ENCODE data around the gene HEXIM2.
A peak's percentile ranks its signal among the peaks of the same experiment; 100 is the strongest.

Gene HEXIM2

DNA sequence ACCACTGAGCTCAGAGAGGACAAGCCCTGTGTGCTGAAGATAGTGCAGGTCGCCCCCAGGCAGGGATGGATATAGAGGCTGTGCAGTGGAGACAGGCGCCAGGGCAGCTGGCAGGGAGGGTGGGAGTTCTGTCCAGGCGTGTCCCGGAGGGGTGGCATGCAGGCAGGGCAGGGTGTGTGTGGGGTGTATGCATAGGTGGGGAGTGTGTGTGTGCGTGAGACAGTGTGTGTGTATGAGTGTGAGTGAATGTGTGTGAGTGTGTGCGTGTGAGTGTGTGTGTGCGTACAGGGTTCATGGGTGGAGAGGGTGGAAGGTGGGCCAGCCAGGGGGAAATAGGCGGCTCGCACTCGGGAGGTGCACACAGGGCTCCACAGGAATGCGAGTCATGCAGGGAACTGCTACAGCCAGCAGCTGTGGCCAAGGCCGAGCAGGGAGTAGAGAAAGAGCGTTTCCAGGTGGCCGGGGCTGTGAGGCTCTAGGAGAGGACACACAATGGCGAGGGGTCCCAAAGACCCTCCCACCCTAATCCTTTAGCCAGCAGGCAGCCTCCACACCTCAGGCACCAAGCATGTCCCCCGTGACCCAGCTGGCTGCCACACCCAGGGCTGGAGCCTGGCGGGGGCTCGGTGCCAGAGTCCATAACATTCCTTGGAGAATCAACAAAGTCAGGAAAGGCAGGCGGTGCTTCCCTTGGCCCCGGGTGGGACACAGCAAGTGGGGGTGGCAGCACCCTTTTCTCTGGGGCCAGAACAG is 34.0 kb upstream of the HEXIM2 start:
- no peak for DNase-seq (ENCODE audit: low read depth)

DNA sequence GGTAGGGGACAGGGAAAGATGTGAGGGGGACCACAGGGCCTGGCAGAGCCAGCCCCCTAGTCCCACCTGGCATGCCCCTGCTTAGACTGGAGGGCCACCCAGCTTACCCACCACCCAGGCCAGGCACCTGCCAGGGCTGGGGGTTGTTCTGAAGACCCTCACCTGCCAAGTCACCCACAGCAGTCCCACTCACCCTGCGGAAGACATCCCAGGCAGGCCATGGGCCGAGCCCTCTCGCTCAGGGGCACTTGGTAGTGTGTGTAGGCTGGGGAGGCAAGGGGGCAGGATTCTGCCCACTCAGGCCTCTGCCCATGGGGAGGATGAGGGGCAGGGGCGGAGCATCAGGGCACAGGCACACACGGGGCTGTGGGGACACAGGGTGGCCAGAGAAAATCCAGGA is 33.3 kb upstream of the HEXIM2 start:
- no peak for DNase-seq (ENCODE audit: low read depth)

DNA sequence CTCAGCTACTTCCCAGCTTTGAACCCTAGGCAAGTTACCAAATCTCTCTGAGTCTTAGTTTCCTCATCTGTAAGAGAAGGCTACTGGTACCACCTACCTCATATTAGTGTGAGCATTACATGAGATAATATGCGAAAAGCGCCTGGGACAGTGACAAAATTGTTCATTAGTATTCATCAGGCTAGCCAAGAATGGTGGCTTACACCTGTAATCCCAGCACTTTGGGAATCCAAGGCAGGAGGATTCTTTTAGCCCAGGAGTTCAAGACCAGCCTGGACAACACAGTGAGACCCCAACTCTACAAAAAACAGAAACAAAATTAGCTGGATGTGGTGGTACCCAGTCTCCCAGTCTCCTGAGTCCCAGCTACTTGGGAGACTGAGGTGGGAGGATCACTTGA is 32.7 kb upstream of the HEXIM2 start:
- no peak for DNase-seq (ENCODE audit: low read depth)

DNA sequence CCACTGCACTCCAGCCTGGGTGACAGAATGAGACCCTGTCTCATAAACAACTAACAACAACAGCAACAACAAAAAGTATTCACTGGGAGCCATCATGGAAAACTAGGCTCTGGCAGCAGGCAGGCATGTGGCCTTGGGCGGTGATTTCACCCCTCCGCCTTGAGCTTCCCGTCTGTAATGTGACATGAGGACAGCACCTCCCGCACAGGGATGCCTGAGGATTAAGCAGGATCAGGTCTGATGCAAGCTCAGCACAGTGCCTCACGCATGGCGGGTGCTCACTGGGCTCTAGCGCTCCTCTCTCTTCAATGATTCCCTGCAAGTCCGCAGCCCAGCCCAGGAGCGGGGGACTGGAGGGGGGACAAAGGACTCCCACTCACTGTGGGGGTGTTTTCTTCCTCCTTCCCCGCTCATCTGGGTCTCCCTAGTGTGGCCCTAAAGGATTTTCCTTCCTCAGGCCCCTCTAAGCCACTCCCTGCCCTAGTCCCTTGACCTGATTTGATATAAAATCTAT is 32.2 kb upstream of the HEXIM2 start:
- DNase-seq (ENCODE audit: low read depth) = no peak

DNA sequence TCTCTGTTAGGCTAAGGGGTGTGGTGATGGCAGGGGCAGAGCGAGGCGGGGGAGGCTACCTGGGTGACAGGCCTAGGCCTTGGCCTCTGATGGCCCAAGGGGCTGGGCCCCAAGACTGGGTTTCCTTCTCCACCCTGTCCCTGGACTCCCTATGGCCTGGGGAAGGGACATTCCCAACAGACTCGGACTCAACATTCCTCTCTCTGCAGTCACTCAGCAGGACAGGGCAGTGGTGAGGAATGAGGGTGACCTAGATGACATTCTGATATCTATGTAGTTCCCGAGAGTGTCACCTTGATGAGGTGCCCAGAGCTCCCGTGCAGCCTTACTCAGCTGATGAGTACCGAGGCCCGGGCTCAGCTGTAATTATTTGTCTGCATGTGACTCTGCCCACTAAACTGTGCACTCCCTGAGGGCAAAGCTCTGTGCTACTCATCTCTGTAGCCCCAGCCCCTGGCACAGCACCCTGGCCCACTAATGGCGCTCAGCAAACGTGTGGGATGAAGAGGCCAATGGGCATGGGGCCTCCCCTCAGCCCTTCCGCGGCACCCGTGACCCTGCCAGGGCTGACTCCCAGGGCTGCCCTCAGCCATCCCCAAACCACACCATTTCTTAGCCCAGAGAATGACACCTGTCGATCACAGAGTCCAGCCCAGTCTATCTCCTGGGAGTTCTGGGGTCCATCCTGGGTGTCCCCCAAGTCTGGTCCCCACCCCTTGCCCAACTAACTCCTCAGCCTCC is 31.6 kb upstream of the HEXIM2 start:
- no peak for DNase-seq (ENCODE audit: low read depth)

DNA sequence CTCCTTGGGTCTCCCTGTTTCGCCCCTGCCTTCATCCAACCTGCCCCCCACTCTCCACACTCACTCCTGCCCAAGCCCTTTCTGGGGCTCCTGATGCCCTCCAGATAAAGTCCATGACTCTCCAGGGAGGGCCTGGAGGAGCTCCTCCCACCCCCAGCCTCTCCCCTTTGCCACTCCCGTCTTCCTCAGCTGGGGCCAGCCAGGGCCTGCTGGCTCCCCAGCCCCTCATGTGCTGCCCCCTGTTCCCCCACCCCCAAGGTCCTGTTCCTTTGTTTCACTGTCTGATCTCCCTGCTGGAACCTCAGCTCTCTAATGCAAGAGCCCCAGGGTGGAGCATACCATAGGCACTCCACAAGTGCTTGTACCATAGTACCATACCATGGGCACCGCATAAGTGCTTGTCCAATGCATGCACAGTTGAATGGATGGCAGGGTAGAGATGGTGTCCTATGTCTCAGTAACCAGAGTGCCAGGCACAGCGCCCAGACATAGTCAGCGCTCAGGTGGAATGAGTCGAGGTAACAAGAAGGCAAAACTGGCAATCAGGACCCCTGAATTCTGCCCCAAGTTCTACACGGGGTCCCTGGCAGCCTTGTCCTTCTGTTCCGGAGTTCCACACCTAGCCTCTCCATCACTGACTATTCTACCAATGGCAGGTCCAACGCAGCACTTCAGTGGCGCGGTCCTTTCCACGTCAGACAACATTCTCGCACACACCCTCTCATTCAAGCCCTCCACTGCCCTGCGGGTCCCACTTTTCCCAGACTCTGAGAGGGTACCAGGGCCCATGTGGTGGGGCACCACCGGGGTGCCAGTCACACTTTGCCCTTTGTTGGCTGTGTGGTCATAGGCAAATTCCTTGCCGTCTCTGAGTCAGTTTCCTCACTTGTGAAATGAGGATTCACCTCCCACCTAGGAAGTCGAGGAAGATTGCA is 30.7 kb upstream of the HEXIM2 start:
- no peak for DNase-seq (ENCODE audit: low read depth)

DNA sequence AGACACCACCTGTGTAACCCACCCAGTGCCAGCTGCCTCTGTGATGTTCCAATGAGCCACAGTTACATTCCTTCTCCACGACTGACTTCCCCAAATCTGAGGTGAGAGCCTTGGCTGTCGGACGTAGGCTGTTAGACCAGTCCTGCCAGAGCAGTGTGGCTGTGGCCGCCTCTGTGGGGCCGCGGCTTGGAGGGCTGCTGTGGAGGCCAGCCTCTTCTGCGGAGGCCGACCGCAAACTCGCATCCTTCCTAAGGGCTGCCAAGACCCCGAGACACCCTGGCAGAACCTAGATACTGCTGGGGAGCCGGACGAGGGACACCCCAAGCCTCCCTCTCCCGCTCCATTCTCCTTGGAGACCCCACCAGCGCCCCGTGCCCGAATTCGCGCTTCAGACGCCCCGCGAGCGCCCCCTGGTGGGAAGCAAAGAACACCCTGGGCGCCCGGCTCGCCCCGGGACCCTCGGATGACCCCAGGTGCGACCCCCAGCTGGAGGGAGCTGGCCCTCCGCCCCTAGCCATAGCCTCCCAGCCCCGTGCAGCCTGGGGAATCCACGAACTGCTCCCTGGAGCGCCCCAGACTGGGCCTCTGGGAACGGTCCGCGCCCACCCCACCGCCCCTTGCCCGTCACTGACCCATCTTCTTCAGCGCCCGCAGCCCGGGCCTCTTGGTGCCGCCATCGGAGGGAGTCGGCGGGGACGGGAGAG is 29.9 kb upstream of the HEXIM2 start:
- DNase-seq (ENCODE audit: low read depth) = peak; percentile 36

DNA sequence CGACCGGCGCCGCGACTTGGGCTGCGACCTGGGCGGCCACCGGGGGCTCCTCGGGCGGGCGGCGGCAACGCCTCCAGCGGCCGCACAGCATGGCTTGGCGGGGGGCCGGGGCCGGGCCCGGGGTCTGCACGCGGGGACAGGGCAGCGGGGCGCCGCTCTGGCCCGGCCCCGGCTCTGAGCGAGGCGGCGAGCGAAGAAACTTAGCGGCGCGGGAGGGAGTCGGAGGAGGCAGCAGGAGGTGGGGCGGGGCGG is 29.4 kb upstream of the HEXIM2 start, which contains the start of gene PLCD3:
TSS of gene PLCD3 (minus strand) at position 196 of the 252 bp plus-strand sequence. CDS start at position 91, 105 bp downstream.
- DNase-seq (ENCODE audit: low read depth) = no peak

DNA sequence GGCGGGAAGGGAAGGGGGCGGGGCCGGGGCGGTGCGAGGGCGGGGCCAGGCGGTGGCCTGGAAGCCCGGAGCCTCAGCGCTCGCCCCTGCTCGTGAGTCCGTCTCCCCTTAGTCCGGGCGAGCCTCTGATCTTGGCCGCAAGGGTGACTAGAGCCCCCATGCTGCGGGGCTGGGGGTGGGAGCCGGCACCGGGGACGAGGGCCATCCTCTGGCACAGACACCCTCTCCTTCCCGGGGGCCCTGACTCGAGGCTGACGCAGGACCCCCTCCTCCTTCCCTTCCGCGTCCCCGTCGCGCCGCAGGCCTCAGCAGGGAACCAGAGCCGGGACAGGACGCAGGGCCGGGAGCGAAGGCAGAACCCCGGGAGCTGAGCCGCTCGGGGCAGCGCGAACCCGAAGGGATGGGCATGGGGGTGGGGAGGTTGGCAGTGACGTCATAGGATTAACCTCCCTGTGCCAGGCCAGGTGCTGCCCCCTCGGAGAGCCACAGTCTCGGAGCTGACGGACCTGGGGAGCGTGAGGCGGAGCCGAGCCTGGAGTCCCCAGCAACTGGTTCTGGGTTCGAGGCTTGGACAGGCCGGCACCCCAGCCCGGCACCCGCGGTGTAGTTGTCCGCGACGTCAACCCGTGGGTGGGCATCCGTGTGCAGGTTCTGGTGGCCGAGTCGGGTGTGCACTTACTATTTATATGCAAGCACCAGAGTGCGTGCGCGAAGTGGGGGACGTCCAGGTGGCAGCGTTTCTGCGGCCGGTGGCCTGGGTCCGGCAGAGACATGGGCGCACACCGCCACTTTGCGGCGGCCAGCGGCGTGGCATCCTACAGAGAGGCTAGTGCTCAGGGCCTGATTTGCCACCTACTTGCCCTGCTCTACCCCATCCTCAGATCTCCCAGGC is 28.9 kb upstream of the HEXIM2 start:
- DNase-seq (ENCODE audit: low read depth) = peak; percentile 61

DNA sequence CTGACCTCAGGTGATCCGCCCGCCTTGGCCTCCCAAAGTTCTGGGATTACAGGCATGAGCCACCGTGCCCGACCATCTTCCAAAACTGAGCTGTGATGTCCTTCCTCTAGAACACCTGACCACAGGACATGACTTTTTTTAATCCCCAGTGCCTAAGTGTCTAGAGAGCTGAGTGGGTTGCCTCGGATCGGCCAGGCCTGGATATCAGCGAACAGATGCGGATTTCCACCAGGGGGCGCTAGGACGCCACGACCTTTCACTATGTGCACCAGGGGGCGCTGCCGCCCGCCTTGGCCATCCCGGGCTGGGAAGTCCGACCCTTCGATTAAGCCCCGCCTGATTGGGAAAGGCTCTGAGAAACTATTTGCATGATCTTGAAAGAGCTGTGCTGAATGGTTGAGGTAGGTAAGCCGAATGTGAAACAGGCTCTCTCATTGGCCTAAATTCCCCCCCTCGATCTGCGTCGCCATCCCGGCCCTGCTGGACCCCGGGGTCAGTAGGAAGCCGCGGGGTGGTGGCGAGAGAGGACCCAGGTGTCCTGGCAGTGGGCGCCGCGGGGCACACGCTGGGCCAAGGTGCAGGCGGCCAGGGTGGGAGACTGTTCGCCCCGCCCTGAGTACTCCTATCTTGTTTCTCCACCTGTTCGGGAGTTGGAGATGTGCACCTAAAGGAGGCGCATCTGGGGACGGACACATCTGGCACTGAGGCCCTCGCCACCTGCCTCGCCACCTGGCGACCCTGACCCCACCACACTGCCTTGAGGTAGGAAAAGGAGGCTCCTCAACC is 26.3 kb upstream of the HEXIM2 start, which contains the start of gene ACBD4:
TSS of gene ACBD4 (plus strand) at position 496 of the 786 bp plus-strand sequence. CDS start 458 bp downstream, outside the sequence.
- DNase-seq (ENCODE audit: low read depth) = peak; percentile 94

DNA sequence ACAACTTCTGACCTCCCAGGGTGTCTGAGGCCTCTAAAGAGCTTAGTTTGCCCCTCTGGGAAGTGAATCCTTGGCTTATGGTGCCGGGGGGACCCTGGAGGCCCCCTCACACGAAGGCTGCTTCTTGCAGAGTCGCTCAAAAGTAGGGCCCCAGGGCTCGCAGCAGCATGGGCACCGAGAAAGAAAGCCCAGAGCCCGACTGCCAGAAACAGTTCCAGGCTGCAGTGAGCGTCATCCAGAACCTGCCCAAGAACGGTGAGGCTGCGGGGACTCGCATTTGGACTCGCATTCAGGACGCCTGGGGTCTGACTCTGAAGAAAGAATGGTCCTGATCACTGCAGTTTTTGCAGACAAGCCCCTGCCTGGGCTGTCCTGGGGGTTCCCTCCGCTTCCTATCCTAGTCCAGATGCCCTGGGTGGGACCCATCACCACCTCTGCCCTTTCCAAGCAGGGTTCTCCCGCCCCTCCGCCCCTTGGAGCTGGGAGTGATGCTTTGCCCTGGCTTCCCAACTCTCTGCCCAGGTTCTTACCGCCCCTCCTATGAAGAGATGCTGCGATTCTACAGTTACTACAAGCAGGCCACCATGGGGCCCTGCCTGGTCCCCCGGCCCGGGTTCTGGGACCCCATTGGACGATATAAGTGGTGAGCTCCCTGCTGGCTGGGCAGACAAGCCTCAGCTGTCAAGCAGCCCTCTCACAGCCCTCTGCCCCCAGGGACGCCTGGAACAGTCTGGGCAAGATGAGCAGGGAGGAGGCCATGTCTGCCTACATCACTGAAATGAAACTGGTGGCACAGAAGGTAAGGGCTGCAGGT is 25.5 kb upstream of the HEXIM2 start:
- no peak for DNase-seq (ENCODE audit: low read depth)

DNA sequence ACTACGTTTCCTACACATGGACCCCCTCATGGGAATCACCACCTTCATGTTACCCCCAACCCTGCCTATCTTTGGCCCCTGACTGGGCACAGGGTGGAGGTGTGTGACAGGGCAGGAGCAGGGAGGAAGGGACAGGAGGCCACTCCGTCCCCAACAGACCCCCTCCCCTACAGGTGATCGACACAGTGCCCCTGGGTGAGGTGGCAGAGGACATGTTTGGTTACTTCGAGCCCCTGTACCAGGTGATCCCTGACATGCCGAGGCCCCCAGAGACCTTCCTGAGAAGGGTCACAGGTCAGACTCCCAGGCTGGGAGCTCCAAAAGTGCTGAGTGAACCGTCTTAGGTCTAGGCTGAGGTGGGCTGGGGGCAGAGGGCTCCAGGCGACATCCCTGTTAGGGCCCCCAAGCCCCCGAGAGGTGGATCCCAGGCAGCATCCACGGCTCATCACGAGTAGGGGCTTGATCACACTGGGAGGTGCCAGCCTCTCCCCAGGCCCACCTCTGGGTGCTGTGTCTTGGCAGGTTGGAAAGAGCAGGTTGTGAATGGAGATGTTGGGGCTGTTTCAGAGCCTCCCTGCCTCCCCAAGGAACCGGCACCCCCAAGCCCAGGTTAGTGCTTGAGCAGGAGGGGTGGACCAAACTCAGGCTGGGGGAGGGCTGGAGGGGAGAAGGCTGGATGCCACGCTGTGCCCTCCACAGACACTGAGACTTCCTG is 24.7 kb upstream of the HEXIM2 start:
- DNase-seq (ENCODE audit: low read depth) = no peak

DNA sequence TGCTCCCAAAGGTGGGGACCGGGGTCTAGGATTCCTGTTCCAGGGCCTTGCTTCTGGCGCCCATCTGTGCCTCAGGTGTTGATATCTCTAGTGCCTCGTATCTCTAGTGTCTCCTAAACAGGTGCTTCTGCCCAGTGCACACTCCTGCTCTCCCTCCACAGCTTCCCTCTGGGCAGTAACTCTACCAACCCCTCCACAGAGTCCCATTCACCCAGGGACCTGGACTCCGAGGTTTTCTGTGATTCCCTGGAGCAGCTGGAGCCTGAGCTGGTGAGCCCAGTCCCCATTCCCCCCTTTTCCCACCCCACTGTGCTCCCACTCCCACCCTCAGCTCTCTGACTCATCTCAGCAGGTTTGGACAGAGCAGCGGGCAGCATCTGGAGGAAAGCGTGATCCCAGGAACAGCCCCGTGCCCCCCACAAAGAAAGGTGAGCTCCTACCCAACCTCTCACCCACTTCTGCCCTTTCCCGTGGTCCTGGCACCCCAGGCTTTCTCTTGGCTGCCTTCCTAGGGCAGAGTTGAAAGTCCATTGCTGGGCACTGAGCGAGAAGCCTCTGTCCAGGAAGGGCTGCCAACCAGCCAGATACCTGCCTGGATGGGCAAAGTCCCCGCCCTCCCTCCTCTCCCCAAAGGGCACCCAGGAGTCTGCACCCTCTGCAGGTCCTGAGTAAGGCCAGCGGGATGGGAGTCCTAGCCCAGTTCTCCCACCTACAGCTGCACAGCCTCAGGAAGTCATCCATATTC is 23.9 kb upstream of the HEXIM2 start:
- no peak for DNase-seq (ENCODE audit: low read depth)

DNA sequence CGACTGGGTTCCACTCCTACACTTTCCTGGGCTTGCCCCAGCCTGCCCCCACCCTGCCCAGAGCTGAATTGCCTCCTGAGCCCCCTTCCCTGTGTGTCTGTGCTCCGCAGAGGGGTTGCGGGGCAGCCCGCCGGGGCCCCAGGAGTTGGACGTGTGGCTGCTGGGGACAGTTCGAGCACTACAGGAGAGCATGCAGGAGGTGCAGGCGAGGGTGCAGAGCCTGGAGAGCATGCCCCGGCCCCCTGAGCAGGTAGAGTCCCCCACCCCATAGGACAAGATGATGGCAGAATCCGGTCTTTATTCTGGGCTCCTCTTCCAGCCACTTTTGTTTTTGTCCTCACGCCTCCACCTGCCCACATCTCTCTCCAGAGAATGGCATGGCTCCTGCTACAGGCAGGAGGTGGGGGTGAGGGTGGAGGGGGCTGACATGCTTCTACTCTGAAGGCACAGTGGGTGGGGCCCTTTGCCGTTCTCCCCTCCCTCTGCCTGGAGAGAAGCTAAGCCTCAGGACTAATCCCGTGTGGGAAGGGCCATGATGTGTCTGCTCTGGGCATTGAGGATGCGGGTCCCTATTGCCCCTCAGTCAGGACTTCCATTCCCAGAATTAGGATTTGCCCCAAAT is 22.7 kb upstream of the HEXIM2 start:
- no peak for DNase-seq (ENCODE audit: low read depth)

DNA sequence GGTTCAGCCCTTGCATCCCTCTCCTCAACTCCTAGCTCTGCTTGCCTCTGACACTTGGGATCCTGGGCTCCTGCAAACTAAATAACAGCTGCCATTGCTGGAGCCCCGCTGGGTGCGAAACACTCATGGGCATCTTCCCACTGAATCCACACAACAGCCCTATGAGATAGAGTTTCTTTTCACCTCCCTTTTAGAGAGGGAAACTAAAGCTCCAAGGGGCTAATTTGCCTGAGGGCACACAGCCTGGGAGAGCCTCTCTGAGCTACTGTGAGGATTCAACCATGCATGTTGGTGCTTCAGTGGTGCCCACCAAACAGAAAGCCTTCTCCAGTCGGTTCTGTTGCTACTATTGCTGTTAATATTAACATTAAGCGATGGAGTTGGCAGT is 22.1 kb upstream of the HEXIM2 start:
- no peak for DNase-seq (ENCODE audit: low read depth)

DNA sequence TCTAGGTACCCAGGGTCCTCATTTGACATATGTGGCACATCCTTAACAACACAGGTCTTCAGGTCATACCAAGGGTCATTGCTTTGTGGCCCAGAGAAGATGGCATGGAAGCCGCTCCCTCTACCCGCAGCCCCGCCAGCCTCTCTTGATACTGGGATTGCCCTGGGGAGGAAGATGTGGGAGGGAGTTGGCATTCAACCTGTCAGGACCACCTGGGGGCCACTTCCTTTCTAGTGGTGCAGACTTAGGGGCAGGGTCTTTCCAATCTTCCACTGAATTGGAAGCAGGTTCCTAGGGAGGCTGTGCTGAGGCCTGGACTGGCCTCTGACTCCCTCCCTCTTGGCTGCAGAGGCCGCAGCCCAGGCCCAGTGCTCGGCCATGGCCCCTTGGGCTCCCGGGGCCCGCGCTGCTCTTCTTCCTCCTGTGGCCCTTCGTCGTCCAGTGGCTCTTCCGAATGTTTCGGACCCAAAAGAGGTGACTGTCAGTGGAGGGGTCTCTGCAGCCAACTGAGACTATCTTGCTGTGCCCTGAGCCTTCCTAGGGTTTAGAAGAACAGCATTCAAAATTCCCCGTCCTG is 18.5 kb upstream of the HEXIM2 start:
- DNase-seq (ENCODE audit: low read depth) = no peak

DNA sequence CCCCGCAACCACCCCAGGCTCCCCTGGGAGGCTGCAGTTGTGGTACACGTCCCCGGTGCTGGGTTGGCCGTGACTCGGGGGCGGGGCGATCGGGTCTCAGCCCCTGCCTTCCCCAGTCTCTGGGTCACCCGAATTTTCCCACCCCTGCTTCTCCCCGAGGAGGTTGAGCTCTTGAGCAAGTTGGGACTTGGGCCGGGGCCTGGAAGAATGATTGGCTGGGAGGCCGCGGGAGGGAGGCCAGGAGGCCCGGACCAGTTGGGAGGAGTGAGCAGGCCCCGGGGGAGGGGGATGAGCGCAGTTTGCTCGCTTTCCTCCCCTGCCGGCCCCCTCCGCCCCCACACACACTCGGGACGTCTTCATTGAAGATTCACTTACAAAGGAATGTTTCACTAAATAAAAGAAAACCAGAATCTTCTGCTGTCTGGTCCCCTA is 17.9 kb upstream of the HEXIM2 start:
- no peak for DNase-seq (ENCODE audit: low read depth)
